Left renal cortex interstitium (tissue), 4 donors: ENCODE data around the gene YDJC. TPM values are rescaled to one million over a fixed set of nuclear protein-coding genes. Genes with fewer than 3 reads are reported as not detected.
"Not testable (repeated sequence)": the region's sequence is repeated elsewhere in the genome, so short reads cannot be mapped to it uniquely, and the experiment has no call there.

ENCODE experiments used
- DNase-seq, 4 donors: peaks; one replicate each; pipeline ENCODE4 v3.0.0-alpha.2; 2013; ENCODE audit warnings: low read depth in 4 of 4, low spot score in 2 of 4, missing footprints in 1 of 4
- polyA plus RNA-seq, 4 donors: library from polyadenylated mRNA; unstranded; fragments of 120-200 nt; gene quantifications; one replicate each; pipeline ENCODE4 v1.2.1, GENCODE V29; 2013; ENCODE audit not compliant: insufficient read length in 4 of 4

YDJC gene
- polyA plus RNA-seq, 4 donors: 9.3 to 21.9 (median 16.4) TPM

- DNase-seq: no peak
Measured at GRCh38 chr22:21611210-21611977, 18.4 kb downstream of the YDJC start.

GRCh38 chr22:21609556-21610157, 20.2 kb downstream of the YDJC start:
- DNase-seq: not testable (repeated sequence)

- DNase-seq: no peak
Measured at GRCh38 chr22:21606775-21607174, 23.0 kb downstream of the YDJC start.

GRCh38 chr22:21605887-21606564, 23.8 kb downstream of the YDJC start:
- no peak for DNase-seq

GRCh38 chr22:21603973-21604372, 25.8 kb downstream of the YDJC start:
- no peak for DNase-seq

DNA sequence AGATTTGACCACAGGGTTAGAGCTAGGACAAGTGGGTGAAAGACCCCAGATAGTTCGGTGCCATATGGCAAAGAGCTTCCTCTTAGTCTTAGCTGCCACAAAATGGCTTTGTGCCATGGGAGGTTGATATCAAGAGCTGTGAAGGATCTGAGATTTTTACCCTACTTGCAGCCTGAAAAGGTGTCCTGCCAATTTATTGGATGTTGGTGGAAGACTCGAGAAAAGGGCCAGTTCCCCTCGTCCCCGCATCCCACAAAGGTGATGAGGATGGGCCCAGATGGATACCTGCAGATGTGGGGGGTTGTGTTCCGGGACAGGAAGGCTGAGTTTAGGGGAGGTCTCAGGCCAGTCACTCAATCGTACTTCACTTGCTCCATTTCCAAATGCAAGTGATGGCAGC, 27.2 kb downstream of the YDJC start:
- no peak for DNase-seq

- no peak for DNase-seq
Measured at GRCh38 chr22:21599053-21599893, 30.5 kb downstream of the YDJC start.

- no peak for DNase-seq
Measured at GRCh38 chr22:21598302-21598701, 31.5 kb downstream of the YDJC start.

DNA sequence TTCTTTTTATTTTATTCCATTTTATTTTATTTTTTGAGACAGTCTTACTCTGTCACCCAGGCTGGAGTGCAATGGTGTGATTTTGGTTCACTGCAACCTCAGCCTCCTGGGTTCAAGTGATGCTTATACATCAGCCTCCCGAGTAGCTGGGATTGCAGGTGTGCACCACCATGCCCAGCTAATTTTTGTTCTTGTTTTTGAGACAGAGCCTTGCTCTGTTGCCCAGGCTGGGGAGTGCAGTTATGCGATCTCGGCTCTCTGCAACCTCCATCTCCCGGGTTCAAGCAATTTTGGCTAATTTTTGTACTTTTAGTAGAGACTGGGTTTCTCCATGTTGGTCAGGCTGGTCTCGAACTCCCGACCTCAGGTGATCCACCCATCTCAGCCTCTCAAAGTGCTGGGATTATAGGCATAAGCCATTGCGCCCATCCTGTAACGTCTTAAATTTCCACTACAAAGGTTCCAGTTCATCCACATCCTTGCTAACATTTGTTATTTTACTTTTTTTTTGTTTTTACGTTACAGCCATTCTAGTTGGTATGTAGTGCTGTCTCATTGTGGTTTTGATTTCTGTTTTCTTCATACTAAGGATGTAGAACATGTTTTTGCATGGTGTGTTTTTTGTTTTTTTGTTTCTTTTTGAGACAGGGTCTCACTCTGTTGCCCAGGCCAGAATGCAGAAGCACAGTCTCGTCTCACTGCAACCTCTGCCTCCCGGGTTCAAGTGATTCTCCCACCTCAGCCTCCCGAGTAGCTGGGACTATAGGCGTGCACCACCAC, 33.3 kb downstream of the YDJC start:
- DNase-seq: not testable (repeated sequence)

DNA sequence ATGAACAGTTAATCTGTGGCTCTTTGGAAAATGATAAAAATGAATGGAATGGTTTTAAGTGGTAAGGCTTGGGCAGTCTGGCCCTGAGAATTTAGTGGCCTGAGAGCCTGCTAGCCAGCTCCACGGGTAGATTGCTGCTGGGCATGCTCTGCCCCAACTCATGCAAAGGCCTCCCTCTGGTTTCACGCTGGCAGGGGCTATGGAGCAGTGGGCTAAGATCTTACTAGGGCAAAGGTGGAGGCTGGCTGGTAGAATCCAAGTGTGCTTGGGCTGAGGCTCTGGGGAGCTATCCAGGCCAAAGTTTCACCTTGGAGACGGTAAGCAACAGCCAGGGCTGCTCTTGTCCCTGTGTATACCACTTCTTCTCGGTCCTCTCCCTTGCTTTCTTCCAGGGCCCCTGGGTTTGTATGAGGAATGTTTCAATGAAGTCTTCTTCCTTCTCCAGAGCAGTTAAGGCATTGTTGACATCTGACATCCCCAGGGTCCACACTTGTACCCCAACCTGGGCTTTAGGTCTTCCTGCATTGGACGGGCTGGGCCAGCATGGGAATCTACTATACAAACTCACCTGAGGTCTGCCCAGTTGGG, 34.9 kb downstream of the YDJC start:
- DNase-seq: no peak

GRCh38 chr22:21593406-21594232, 36.2 kb downstream of the YDJC start:
- no peak for DNase-seq

DNA sequence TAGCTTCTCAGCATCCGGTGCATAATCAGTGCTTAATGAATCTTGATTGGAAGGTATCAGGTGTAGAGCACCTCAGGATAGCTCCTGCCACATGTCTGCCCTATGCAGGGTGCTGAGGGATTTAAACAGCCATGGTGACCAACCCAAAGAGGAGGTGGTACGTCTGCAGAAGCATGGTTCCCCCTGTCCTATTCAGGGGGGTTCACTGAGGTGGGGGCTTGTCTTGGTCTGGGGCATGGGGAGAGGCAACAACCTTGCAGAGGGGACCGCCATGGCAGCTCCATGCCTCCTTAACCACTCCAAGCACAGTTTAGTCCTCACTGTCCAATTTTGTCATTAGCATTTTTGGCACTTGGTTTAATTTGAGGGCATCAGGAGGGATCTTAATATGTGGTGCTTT, 37.4 kb downstream of the YDJC start:
- DNase-seq: no peak

DNA sequence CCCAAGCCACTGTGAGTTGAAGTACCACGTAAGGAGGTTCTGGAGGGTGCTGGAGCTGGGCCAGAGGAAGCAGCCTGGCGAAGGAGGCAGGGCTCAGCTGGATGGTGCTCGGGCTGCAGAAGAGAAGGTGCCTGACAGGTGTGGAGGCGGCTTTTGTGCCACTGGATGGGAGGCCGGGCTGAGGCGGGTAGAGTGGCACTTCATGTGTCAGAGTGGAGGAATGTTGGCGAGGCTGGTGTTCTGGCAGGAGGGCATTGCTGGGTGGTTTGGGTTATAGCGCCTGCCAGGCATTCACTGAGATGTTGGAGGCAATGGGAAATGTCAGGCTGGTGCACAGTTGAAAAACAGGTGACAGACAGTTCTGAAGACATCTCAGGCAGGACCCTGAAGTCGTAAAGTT, 38.1 kb downstream of the YDJC start:
- DNase-seq: no peak

- no peak for DNase-seq
Measured at GRCh38 chr22:21590809-21591641, 38.8 kb downstream of the YDJC start.

DNA sequence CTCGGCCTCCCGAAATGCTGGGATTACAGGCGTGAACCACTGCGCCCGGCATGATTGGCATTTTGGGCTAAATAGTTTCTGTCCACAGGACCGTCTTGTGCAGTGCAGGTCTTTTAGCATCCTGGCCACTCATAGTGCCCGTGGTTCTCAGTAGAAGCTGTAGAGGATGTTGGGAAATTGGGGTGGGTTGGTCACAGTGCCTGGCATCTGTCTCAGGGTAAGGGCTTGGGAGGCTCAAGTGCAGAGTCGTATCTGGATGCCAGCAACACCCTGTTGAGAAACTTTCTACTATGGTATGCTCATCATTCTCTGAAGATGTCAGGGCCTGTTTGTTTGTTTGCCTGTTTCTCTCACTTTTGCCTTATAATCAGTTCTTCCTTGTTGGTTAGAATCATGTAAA, 40.4 kb downstream of the YDJC start:
- DNase-seq: no peak

DNA sequence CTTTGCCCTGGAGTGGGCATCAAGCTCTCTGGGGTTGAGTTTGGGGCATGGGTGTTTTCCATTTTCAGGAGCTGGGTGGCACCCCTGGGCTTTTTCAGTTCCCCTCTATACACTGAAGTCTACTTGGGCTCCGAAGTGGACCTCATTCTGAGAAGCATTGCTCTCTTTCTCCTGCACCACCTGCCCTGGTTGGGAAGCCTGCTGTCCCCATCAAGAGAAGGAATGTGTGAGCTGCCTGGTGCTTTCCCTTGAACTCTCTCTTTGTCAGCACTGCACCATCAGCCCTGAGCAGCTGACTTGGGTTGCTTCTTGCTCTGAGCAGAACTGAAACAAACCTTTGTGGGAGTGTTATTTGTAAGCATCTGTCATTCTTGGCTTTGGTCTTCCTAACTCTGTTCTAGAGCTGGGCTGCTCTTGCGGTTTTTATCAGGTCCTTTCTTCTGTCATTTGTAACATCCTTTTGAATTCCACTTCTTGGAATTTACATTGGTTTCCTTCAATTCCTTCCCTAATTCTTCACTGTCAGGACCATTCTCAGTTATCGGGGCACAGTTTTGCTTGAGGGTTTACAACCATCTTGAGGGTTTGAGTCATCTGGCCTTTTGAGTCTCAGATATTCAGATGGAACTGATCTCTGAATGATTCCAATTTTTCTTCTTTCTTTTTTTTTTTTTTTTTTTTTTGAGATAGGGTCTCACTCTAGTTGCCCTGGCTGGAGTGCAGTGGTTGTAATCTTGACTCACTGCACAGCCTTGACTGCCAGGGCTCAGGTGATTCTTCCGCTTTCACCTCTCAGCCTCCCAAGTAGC, 41.8 kb downstream of the YDJC start:
- no peak for DNase-seq

DNA sequence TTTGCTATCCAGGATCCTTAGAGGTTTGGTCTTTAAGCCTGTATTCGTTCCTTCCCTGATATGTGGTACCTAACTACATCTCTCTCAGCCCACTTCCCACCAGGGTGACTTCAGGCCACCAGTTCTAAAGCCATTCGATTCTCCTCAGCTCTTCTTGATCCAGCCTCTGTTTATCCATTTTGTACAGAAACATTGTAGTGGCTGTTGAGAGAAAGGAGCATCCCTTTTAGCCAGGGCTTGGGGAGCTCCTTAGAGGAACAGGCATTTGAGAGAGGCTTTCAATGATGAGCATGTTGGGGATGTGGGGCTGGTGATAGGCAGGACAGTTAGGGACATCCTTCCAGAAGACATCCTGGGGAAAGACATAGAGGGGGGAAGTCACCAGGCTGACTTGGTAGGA, 44.4 kb downstream of the YDJC start:
- DNase-seq: no peak
